ENCODE data around the gene ABHD12B.

The ABHD12B gene

GRCh38 chr14:50855558-50855957, 16.3 kb upstream of the ABHD12B start:
- Mint-ChIP-seq H3K4me3 (no peak overlapping the region), H3K9me3 (no peaks in the 10 kb centered on the region), H3K27ac (no peak overlapping the region), H3K4me1 (peaks cover 19% of the 10 kb centered on the region), H3K27me3 (peaks cover 34% of the 10 kb centered on the region), H3K36me3 (no peaks in the 10 kb centered on the region)
- CTCF ChIA-PET: interaction anchor here (2.3 kb wide), 1 partner anchor 78 kb away, joined by 7 read pairs; no protein-coding TSS in a partner anchor
- DNase-seq: no peak

- Mint-ChIP-seq H3K4me1 (peaks cover 20% of the 10 kb centered on the region), H3K4me3 (no peak overlapping the region), H3K36me3 (no peaks in the 10 kb centered on the region), H3K27me3 (peaks cover 30% of the 10 kb centered on the region), H3K9me3 (no peaks in the 10 kb centered on the region), H3K27ac (no peak overlapping the region)
- DNase-seq: no peak
- CTCF ChIA-PET: interaction anchor here (0.6 to 4.2 kb wide), 3 partner anchors 27 to 81 kb away, joined by 3 to 20 read pairs (median 3); no protein-coding TSS in a partner anchor
Observed at GRCh38 chr14:50856660-50857059, 15.2 kb upstream of the ABHD12B start.

GRCh38 chr14:50859296-50859624, 12.6 kb upstream of the ABHD12B start:
- peak overlapping the region; percentile 3 for H3K27ac Mint-ChIP-seq

GRCh38 chr14:50860478-50861086, 11.3 kb upstream of the ABHD12B start:
- Mint-ChIP-seq H3K4me3 (peak overlapping the region; percentile 81), H3K36me3 (no peaks in the 10 kb centered on the region), H3K27ac (peak overlapping the region; percentile 89), H3K9me3 (no peaks in the 10 kb centered on the region), H3K27me3 (peaks cover 38% of the 10 kb centered on the region), H3K4me1 (peaks cover 22% of the 10 kb centered on the region)
- CTCF ChIA-PET: interaction anchor here (0.6 to 5.9 kb wide), 44 partner anchors 9 to 540 kb away, joined by 3 to 149 read pairs (median 4); partner anchors contain the start of genes MAP4K5 and TRIM9
- DNase-seq: peak; percentile 93

More at GRCh38 chr14:50859296-50859624, 12.6 kb upstream of the ABHD12B start:
- Mint-ChIP-seq H3K4me1 (peaks cover 26% of the 10 kb centered on the region), H3K36me3 (no peaks in the 10 kb centered on the region), H3K4me3 (peak overlapping the region; percentile 81), H3K27me3 (peaks cover 39% of the 10 kb centered on the region), H3K9me3 (no peaks in the 10 kb centered on the region)
- DNase-seq: no peak
- CTCF ChIA-PET: interaction anchor here (0.6 to 5.9 kb wide), 23 partner anchors 8 to 597 kb away, joined by 3 to 149 read pairs (median 6); partner anchors contain the start of genes SAV1 and TRIM9

- H3K9me3 Mint-ChIP-seq: no peaks in the 10 kb centered on the region
- no peak overlapping the region for H3K27ac Mint-ChIP-seq
- peaks cover 22% of the 10 kb centered on the region for H3K4me1 Mint-ChIP-seq
- H3K36me3 Mint-ChIP-seq: no peaks in the 10 kb centered on the region
- no peak for DNase-seq
- H3K4me3 Mint-ChIP-seq: no peak overlapping the region
- peaks cover 40% of the 10 kb centered on the region for H3K27me3 Mint-ChIP-seq
- CTCF ChIA-PET: interaction anchor here (0.8 to 5.9 kb wide), 10 partner anchors 9 to 319 kb away, joined by 3 to 149 read pairs (median 4); no protein-coding TSS in a partner anchor
Observed at GRCh38 chr14:50862036-50862570, 9.8 kb upstream of the ABHD12B start.

GRCh38 chr14:50864237-50864636, 7.6 kb upstream of the ABHD12B start:
- no peak for DNase-seq
- no peaks in the 10 kb centered on the region for H3K9me3 Mint-ChIP-seq
- H3K27ac Mint-ChIP-seq: no peak overlapping the region
- H3K36me3 Mint-ChIP-seq: no peaks in the 10 kb centered on the region
- no peak overlapping the region for H3K4me3 Mint-ChIP-seq
- CTCF ChIA-PET: no interaction called here
- H3K27me3 Mint-ChIP-seq: peaks cover 39% of the 10 kb centered on the region
- peaks cover 19% of the 10 kb centered on the region for H3K4me1 Mint-ChIP-seq

- Mint-ChIP-seq H3K9me3 (no peaks in the 10 kb centered on the region), H3K27me3 (peaks cover 41% of the 10 kb centered on the region), H3K27ac (no peak overlapping the region), H3K4me1 (peaks cover 13% of the 10 kb centered on the region), H3K36me3 (no peaks in the 10 kb centered on the region), H3K4me3 (no peak overlapping the region)
- no peak for DNase-seq
- CTCF ChIA-PET: interaction anchor here (1.2 to 1.3 kb wide), 2 partner anchors 91 to 322 kb away, joined by 3 to 4 read pairs; no protein-coding TSS in a partner anchor
Observed at GRCh38 chr14:50864946-50865345, 6.9 kb upstream of the ABHD12B start.

- H3K9me3 Mint-ChIP-seq: no peaks in the 10 kb centered on the region
- H3K27me3 Mint-ChIP-seq: peaks cover 46% of the 10 kb centered on the region
- H3K4me3 Mint-ChIP-seq: no peak overlapping the region
- peaks cover 7% of the 10 kb centered on the region for H3K4me1 Mint-ChIP-seq
- no peak overlapping the region for H3K27ac Mint-ChIP-seq
- no peak for DNase-seq
- no peaks in the 10 kb centered on the region for H3K36me3 Mint-ChIP-seq
- CTCF ChIA-PET: interaction anchor here (0.7 to 1.3 kb wide), 4 partner anchors 73 to 323 kb away, joined by 3 to 6 read pairs (median 5); no protein-coding TSS in a partner anchor
Observed at GRCh38 chr14:50865391-50866076, 6.3 kb upstream of the ABHD12B start.

GRCh38 chr14:50871228-50871627, 625 bp upstream of the ABHD12B start:
- H3K27ac Mint-ChIP-seq: no peak overlapping the region
- H3K27me3 Mint-ChIP-seq: peaks cover 78% of the 10 kb centered on the region
- peaks cover 28% of the 10 kb centered on the region for H3K4me1 Mint-ChIP-seq
- no peaks in the 10 kb centered on the region for H3K9me3 Mint-ChIP-seq
- no peak overlapping the region for H3K4me3 Mint-ChIP-seq
- H3K36me3 Mint-ChIP-seq: no peaks in the 10 kb centered on the region
- DNase-seq: no peak
- CTCF ChIA-PET: interaction anchor here (2.1 kb wide), 1 partner anchor 11 kb away, joined by 10 read pairs; no protein-coding TSS in a partner anchor

- peaks cover 29% of the 10 kb centered on the region for H3K4me1 Mint-ChIP-seq
- H3K9me3 Mint-ChIP-seq: no peaks in the 10 kb centered on the region
- no peak for DNase-seq
- no peak overlapping the region for H3K4me3 Mint-ChIP-seq
- no peaks in the 10 kb centered on the region for H3K36me3 Mint-ChIP-seq
- CTCF ChIA-PET: interaction anchor here (0.8 to 1.6 kb wide), 2 partner anchors 13 to 16 kb away, joined by 3 to 5 read pairs; no protein-coding TSS in a partner anchor
- peaks cover 87% of the 10 kb centered on the region for H3K27me3 Mint-ChIP-seq
- no peak overlapping the region for H3K27ac Mint-ChIP-seq
Observed at GRCh38 chr14:50874757-50875156, 2.9 kb downstream of the ABHD12B start.

- Mint-ChIP-seq H3K4me3 (no peak overlapping the region), H3K9me3 (no peaks in the 10 kb centered on the region), H3K36me3 (no peaks in the 10 kb centered on the region), H3K4me1 (peaks cover 29% of the 10 kb centered on the region), H3K27me3 (peaks cover 87% of the 10 kb centered on the region), H3K27ac (peak overlapping the region; percentile 8)
- CTCF ChIA-PET: interaction anchor here (0.8 to 1.6 kb wide), 2 partner anchors 14 to 16 kb away, joined by 3 to 5 read pairs; no protein-coding TSS in a partner anchor
- DNase-seq: peak; percentile 85
Observed at GRCh38 chr14:50875359-50876070, 3.7 kb downstream of the ABHD12B start.

- no peaks in the 10 kb centered on the region for H3K4me1 Mint-ChIP-seq
- DNase-seq: no peak
- no peaks in the 10 kb centered on the region for H3K36me3 Mint-ChIP-seq
- no peak overlapping the region for H3K4me3 Mint-ChIP-seq
- no peak overlapping the region for H3K27ac Mint-ChIP-seq
- CTCF ChIA-PET: interaction anchor here (0.7 kb wide), 1 partner anchor 35 kb away, joined by 3 read pairs; no protein-coding TSS in a partner anchor
- no peaks in the 10 kb centered on the region for H3K9me3 Mint-ChIP-seq
- H3K27me3 Mint-ChIP-seq: peaks cover 77% of the 10 kb centered on the region
Observed at GRCh38 chr14:50882932-50883826, 11.3 kb downstream of the ABHD12B start.

GRCh38 chr14:50883827-50884197, 12.0 kb downstream of the ABHD12B start:
- no peaks in the 10 kb centered on the region for H3K9me3 Mint-ChIP-seq
- no peak overlapping the region for H3K27ac Mint-ChIP-seq
- H3K4me1 Mint-ChIP-seq: no peaks in the 10 kb centered on the region
- H3K4me3 Mint-ChIP-seq: no peak overlapping the region
- H3K36me3 Mint-ChIP-seq: no peaks in the 10 kb centered on the region
- CTCF ChIA-PET: interaction anchor here (0.7 kb wide), 1 partner anchor 36 kb away, joined by 3 read pairs; no protein-coding TSS in a partner anchor
- DNase-seq: no peak
- peaks cover 73% of the 10 kb centered on the region for H3K27me3 Mint-ChIP-seq
